ENCODE results near the gene PYM1. TPM values are rescaled to one million over a fixed set of nuclear protein-coding genes. Genes with fewer than 3 reads are reported as not detected.

Gene PYM1
- total and polyA plus RNA-seq, 2 of the 13 experiments (the other 11 are each of a cell fraction or from before 2014, with no cell fraction given): 44.0 to 51.8 TPM

- 95% methylated on average over 7 of the region's 7 CpGs for WGBS (ENCODE audit: low lambda C conversion rate)
- TF ChIP-seq SMAD9 (CRISPR knock-in tag; IDR thresholded peaks at IDR 0.05) (no peak), CTCF (CRISPR knock-in tag; IDR thresholded peaks at IDR 0.05) (no peak), ZNF143 (CRISPR knock-in tag; IDR thresholded peaks at IDR 0.05) (no peak)
- H3K27me3 ChIP-seq (ENCODE audit: control insufficient read depth in 1 of 2, insufficient read depth in 2 of 2, low read length in 2 of 2): no peaks in the 10 kb centered on the region
- POLR2A ChIA-PET: no interaction called here
- intact Hi-C loops (cut with micrococcal nuclease; ENCODE audit: unreplicated experiment): no loop called here
- FAIRE-seq (no peak), ATAC-seq (no peak), DNase-seq (ENCODE audit: low spot score) (no peak)
- in situ Hi-C loops (cut with HindIII; ENCODE audit: extremely low pct_ligation_motif_present, low pct_unique_long_range_greater_than_20kb): loop anchor here (10.0 kb wide), 1 partner anchor 64 kb away; no protein-coding TSS in a partner anchor
- CTCF ChIA-PET (ENCODE audit: low intra/inter-chr PET ratio, low total read pairs): no interaction called here
- peaks cover 49% of the 10 kb centered on the region for H3K4me1 ChIP-seq (ENCODE audit: insufficient read depth, low read length)
- H4K20me1 ChIP-seq (ENCODE audit: insufficient read depth, low read length): no peaks in the 10 kb centered on the region
- H3K4me3 ChIP-seq (replicated peaks in 1 of 3; ENCODE audit: insufficient read depth in 1 of 3, low read depth in 2 of 3, low read length in 3 of 3): no peak overlapping the region
- H3K79me2 ChIP-seq (ENCODE audit: insufficient read depth, low read length): peaks cover 28% of the 10 kb centered on the region
- H2AFZ ChIP-seq (ENCODE audit: low read length): no peak overlapping the region
- H3K9ac ChIP-seq (ENCODE audit: insufficient read depth, low read depth, low read length): no peak overlapping the region
- H3K4me2 ChIP-seq (ENCODE audit: low read depth, low read length): no peak overlapping the region
- H3K9me3 ChIP-seq (ENCODE audit: low read length): no peaks in the 10 kb centered on the region
- H3K36me3 ChIP-seq (replicated peaks in 1 of 2; ENCODE audit: control insufficient read depth in 1 of 2, insufficient read depth in 2 of 2, low read length in 2 of 2): peaks cover 2 to 20% of the 10 kb centered on the region in 2 experiments
- H3K27ac ChIP-seq (ENCODE audit: extremely low read length, insufficient read depth, low read length): no peak overlapping the region
- BruUV-seq (replicated peaks): no TSS peak
These were observed 43.1 kb upstream of the PYM1 start for GRCh38 chr12:55970775-55971174.

DNA sequence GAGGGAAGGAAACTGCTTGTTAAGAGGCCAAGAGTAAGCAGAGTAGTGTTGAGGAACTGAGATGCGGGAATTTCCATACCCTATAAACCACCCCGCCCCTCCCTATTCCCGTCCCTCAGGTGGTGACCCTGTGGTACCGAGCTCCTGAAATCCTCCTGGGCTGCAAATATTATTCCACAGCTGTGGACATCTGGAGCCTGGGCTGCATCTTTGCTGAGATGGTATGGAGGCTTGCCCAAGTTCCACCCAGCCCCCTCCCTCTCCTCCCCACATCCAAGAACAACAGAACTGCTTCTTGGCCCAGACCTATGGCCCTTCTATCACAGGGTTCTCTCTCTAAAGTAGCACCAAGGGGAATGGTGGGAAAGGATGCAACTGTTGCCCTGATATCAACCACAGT lies 41.7 kb upstream of the PYM1 start:
- ATAC-seq: no peak
- Histone ChIP-seq H3K4me3 (replicated peaks in 1 of 3; ENCODE audit: insufficient read depth in 1 of 3, low read depth in 2 of 3, low read length in 3 of 3) (no peak overlapping the region), H3K9me3 (ENCODE audit: low read length) (no peaks in the 10 kb centered on the region), H3K79me2 (ENCODE audit: insufficient read depth, low read length) (peaks cover 16% of the 10 kb centered on the region), H3K4me1 (ENCODE audit: insufficient read depth, low read length) (peaks cover 44% of the 10 kb centered on the region), H2AFZ (ENCODE audit: low read length) (no peak overlapping the region), H3K36me3 (replicated peaks in 1 of 2; ENCODE audit: control insufficient read depth in 1 of 2, insufficient read depth in 2 of 2, low read length in 2 of 2) (peaks cover 2 to 20% of the 10 kb centered on the region in 2 experiments), H3K9ac (ENCODE audit: insufficient read depth, low read depth, low read length) (no peak overlapping the region), H4K20me1 (ENCODE audit: insufficient read depth, low read length) (no peaks in the 10 kb centered on the region), H3K27ac (ENCODE audit: extremely low read length, insufficient read depth, low read length) (no peak overlapping the region), H3K27me3 (ENCODE audit: control insufficient read depth in 1 of 2, insufficient read depth in 2 of 2, low read length in 2 of 2) (no peaks in the 10 kb centered on the region), H3K4me2 (ENCODE audit: low read depth, low read length) (no peak overlapping the region)
- WGBS (ENCODE audit: low lambda C conversion rate): 100% methylated on average over 4 of the region's 4 CpGs
- in situ Hi-C loops (cut with HindIII; ENCODE audit: extremely low pct_ligation_motif_present, low pct_unique_long_range_greater_than_20kb): no loop called here
- no TSS peak for BruUV-seq (replicated peaks)
- CTCF ChIA-PET (ENCODE audit: low intra/inter-chr PET ratio, low total read pairs): no interaction called here
- intact Hi-C loops (cut with micrococcal nuclease; ENCODE audit: unreplicated experiment): no loop called here
- POLR2A ChIA-PET: interaction anchor here (1.8 kb wide), 1 partner anchor 28 kb away, joined by 4 read pairs; the partner anchor contains the start of gene SUOX
- DNase-seq (ENCODE audit: low spot score): no peak
- no peak for FAIRE-seq
- TF ChIP-seq SP4 (CRISPR knock-in tag; IDR thresholded peaks at IDR 0.05) (no peak), YEATS4 (CRISPR knock-in tag; IDR thresholded peaks at IDR 0.05; ENCODE audit: borderline replicate concordance) (no peak), ZNF580 (CRISPR knock-in tag; IDR thresholded peaks at IDR 0.05; ENCODE audit: borderline replicate concordance, low read depth) (no peak), PHF21A (CRISPR knock-in tag; IDR thresholded peaks at IDR 0.05) (no peak), ZBTB21 (CRISPR knock-in tag; IDR thresholded peaks at IDR 0.05) (no peak)
- TF ChIP-seq, protein P1, sequence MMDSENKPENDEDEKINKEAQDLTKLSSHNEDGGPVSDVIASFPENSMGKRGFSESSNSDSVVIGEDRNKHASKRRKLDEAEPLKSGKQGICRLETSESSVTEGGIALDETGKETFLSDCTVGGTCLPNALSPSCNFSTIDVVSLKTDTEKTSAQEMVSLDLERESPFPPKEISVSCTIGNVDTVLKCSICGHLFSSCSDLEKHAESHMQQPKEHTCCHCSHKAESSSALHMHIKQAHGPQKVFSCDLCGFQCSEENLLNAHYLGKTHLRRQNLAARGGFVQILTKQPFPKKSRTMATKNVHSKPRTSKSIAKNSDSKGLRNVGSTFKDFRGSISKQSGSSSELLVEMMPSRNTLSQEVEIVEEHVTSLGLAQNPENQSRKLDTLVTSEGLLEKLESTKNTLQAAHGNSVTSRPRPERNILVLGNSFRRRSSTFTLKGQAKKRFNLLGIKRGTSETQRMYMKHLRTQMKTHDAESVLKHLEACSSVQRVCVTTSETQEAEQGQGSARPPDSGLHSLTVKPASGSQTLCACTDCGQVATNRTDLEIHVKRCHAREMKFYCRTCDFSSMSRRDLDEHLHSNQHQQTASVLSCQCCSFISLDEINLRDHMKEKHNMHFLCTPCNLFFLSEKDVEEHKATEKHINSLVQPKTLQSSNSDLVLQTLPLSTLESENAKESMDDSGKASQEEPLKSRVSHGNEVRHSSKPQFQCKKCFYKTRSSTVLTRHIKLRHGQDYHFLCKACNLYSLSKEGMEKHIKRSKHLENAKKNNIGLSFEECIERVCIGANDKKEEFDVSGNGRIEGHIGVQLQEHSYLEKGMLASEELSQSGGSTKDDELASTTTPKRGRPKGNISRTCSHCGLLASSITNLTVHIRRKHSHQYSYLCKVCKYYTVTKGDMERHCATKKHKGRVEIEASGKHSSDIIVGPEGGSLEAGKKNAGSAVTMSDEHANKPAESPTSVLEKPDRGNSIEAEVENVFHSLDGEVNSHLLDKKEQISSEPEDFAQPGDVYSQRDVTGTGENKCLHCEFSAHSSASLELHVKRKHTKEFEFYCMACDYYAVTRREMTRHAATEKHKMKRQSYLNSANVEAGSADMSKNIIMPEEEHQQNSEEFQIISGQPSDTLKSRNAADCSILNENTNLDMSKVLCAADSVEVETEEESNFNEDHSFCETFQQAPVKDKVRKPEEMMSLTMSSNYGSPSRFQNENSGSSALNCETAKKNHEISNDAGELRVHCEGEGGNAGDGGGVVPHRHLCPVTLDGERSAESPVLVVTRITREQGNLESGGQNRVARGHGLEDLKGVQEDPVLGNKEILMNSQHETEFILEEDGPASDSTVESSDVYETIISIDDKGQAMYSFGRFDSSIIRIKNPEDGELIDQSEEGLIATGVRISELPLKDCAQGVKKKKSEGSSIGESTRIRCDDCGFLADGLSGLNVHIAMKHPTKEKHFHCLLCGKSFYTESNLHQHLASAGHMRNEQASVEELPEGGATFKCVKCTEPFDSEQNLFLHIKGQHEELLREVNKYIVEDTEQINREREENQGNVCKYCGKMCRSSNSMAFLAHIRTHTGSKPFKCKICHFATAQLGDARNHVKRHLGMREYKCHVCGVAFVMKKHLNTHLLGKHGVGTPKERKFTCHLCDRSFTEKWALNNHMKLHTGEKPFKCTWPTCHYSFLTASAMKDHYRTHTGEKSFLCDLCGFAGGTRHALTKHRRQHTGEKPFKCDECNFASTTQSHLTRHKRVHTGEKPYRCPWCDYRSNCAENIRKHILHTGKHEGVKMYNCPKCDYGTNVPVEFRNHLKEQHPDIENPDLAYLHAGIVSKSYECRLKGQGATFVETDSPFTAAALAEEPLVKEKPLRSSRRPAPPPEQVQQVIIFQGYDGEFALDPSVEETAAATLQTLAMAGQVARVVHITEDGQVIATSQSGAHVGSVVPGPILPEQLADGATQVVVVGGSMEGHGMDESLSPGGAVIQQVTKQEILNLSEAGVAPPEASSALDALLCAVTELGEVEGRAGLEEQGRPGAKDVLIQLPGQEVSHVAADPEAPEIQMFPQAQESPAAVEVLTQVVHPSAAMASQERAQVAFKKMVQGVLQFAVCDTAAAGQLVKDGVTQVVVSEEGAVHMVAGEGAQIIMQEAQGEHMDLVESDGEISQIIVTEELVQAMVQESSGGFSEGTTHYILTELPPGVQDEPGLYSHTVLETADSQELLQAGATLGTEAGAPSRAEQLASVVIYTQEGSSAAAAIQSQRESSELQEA (CRISPR knock-in tag; IDR thresholded peaks at IDR 0.05; ENCODE audit: not compliant biosample characterization): no peak

All from HepG2 (cell line).